Measurements from ENCODE around the gene DCUN1D3.
"Not testable (repeated sequence)": the region's sequence is repeated elsewhere in the genome, so short reads cannot be mapped to it uniquely, and the experiment has no call there.

DCUN1D3 gene

GRCh38 chr16:20860995-20861394 lies 39.2 kb downstream of the DCUN1D3 start:
- DNase-seq: not testable (repeated sequence)

DNA sequence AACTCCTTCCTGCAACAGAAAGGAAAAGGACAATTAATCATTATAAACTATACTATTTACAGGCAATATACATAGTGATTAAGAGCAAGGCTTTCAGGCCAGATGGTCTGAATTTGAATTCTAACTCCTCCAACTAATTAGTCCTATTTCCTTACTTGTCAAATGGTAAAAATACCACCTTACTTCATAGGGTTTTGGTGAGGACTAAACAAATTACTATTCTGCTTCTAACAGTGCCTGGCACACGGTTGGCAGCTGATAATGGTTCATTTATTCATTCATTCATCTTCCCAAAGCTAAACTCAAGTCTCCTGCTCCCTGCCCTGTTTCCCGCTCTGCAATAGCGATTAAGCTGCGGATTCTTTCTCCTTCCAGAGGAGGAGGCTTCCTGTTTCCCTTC lies 39.8 kb downstream of the DCUN1D3 start:
- DNase-seq: no peak

GRCh38 chr16:20859699-20860098 lies 40.5 kb downstream of the DCUN1D3 start:
- DNase-seq: no peak

GRCh38 chr16:20859229-20859628 lies 40.9 kb downstream of the DCUN1D3 start:
- DNase-seq: no peak

- no peak for DNase-seq
Observed at GRCh38 chr16:20857281-20857680, 42.9 kb downstream of the DCUN1D3 start.

GRCh38 chr16:20854963-20855362 lies 45.2 kb downstream of the DCUN1D3 start:
- DNase-seq: no peak

DNA sequence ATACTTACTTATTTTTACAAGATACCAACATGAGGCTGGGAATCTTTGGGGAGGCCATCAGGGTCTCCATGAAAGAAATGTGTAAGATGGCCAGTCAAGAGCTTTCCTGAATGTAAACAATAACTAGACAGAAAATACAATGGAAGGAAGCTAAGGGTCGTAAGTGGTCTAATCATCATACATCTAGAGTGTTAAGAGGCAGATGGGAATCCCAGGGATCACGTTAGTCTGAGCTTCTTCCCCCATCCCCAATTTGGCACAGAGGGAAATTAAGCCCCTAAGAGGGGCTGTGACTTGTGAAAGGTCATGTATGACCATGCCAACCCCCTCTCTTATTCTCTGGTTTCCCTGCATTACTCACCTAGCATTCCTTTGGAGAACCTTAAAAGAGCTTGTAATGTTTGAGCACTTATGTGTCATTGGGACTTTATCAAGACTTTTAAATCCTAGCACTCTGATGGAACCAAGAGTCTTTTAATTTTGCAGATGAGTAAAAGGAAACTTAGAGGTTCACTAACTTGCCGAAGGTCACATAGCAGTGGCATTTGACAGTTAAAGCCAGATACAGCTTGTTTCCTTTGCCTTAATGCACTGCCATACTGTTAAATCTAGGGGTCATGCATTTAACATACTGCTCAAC lies 46.1 kb downstream of the DCUN1D3 start:
- no peak for DNase-seq

- DNase-seq: no peak
Observed at GRCh38 chr16:20853143-20853542, 47.0 kb downstream of the DCUN1D3 start.

DNA sequence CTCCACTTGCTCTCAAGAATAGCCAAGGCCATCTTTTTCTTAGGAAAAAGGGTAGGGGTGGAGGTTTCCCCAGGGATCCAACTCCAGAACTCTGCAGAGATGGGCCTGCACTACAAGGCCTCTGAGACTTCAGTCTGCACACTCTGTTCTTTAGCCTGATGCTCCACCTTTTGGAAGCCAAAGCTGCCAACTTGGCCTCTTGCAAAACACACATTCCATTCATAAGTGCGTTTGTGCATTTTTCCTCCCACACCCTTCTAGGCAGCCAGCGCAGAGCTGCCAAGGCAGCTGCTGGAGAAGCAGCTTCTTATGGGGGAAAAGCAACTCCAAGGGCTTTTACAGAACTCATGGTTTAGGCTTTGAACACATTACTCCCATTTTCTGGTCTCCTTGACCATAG lies 48.6 kb downstream of the DCUN1D3 start:
- DNase-seq: no peak

DNA sequence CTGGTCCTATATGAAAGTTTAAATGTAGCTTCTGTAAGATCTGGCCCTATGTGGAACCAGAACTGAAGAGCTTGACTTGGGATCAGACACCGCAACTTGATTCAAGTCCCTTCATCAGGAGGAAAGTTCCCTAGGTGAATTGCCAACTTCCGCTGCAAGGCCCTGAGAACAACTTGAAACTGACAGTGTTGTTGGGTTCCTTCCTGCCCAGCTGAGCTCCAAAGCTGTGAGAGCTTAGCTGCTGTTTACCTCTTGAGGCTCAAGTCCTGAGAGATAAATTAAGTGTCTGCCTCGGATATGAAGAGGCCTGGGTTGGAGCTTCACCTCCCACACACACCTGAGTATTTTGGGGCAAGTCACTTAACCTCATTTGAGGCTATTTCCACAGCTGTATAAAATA lies 49.2 kb downstream of the DCUN1D3 start:
- no peak for DNase-seq

DNA sequence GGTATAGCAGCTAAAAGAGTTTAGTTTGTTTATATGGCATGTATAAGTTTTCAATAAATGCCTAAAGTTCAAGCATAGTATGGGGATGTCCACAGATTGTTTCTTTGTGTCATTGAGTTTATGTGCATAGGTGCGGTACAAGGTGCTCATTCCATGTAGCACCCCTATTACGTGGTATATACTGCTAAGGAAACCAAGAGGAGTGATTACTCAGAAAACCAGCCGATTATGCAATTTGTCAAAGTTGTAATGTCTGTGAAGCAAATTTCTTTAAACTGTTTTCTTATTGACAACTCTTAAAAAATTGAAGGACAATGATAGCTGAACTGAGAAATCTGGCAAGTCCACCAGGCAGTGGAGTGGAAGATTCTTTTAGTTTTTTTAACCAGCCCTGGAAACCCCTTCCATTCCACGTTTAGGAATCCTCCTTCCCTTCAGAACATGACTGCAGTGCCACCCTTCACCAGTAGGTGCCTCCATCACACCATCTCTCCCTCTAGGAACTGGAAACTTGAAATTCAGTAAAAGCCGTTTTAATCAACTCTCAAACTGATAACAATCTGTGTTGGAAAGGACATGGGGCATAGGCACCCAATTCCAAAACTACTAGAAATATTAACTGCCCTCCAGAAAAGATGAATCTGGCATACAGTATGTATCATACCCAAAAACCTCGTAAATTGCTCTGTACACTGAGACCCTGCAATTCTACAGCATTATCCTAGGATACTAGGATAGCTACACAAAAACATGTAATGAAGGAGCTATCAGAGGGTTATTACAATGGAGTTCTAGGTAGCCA lies 50.4 kb downstream of the DCUN1D3 start:
- peak; percentile 10 for DNase-seq

GRCh38 chr16:20847550-20847949 lies 52.6 kb downstream of the DCUN1D3 start:
- DNase-seq: no peak

- DNase-seq: no peak
Observed at GRCh38 chr16:20846551-20846950, 53.6 kb downstream of the DCUN1D3 start.

DNA sequence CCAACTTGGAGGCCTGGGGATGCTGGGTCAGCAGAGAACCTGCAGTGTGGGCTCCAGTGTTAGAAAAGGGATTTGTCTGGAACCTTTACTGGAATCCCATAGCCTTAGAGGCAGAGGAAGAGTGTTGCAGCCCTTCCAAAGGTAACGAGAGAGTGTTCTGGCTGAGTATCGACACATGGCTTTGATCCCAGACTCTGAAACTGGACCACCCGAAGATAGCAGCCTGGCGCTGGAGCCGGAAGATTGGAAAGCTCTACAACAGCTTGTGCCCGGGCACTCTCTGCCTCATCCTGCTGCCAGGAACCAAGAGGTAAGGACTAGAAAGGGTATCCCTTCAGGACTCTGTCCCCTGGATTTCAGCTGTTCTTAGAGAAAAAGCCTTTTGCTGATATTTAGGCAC lies 54.1 kb downstream of the DCUN1D3 start:
- no peak for DNase-seq

- DNase-seq: no peak
Observed at GRCh38 chr16:20844588-20844987, 55.6 kb downstream of the DCUN1D3 start.

DNA sequence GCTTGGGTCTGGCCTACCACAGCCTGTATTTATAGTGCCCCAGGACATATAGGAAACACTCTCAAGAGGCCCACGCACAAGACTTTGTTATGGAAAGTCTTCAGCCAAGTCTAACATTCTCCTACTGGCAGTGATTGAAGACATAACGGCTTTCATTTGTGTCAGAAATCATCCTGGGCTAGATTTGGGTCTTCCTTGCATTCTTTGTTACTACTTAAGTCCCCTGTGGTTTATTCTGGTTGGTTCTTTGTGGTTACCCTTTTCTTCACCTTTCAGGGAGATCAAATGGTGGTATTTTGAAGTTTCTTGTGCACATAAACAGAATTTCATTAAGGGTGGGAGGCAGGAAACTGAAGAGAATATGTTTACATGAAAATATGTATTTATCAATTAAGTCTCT lies 56.1 kb downstream of the DCUN1D3 start:
- DNase-seq: no peak

GRCh38 chr16:20839504-20839903 lies 60.7 kb downstream of the DCUN1D3 start:
- no peak for DNase-seq

GRCh38 chr16:20838240-20838639 lies 61.9 kb downstream of the DCUN1D3 start:
- DNase-seq: no peak

GRCh38 chr16:20833086-20833485 lies 67.1 kb downstream of the DCUN1D3 start:
- no peak for DNase-seq

- DNase-seq: no peak
Observed at GRCh38 chr16:20830372-20830771, 69.8 kb downstream of the DCUN1D3 start.

- DNase-seq: no peak
Observed at GRCh38 chr16:20829536-20829935, 70.6 kb downstream of the DCUN1D3 start.

GRCh38 chr16:20826039-20826566 lies 74.1 kb downstream of the DCUN1D3 start:
- no peak for DNase-seq

DNA sequence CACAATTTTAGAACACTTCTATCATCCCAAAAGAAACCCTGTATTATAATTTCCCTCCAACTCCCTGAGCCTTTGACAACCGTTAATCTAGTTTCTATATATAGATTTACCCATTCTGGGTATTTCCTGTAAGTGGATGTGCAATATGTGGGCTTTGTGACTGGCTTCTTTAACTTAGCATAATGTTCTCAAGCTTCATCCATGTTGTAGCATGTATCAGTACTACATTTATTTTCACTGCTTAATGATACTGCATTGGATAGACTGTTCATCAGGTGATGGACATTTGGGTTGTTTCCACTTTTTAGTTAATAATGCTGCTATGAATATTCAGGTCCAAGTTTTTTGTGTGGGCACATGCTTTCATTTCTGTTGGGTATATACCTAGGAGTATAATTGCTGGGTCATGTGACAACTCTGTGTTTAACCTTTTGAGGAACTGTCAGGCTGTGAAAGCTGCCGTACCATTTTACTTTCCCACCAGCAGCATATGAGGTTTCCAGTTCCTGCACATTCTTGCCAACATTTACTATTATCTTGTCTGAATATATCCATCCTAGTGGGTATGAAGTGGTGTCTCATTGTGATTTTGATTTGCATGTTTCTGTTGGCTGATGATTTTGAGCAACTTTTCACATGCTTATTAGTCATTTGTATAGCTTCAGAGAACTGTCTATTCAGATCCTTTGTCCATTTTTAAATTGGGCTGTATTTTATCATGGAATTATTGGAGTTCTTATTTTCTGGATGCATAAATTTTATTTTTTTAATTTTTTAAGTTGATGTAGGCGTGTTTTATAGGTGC lies 77.4 kb downstream of the DCUN1D3 start:
- DNase-seq: no peak

GRCh38 chr16:20821682-20822081 lies 78.5 kb downstream of the DCUN1D3 start:
- no peak for DNase-seq

All from NCI-H748 treated with DMSO at 0.1 percent for 48 hours (cell line).